ENCODE measurements around the gene CDH4. TPM values are rescaled to one million over a fixed set of nuclear protein-coding genes. Genes with fewer than 3 reads are reported as not detected.
A peak's percentile ranks its signal among the peaks of the same experiment; 100 is the strongest.

The CDH4 gene
- total RNA-seq, 4 donors from 2014 or later: 0.13 to 0.38 (median 0.21) TPM; not detected in 1

DNA sequence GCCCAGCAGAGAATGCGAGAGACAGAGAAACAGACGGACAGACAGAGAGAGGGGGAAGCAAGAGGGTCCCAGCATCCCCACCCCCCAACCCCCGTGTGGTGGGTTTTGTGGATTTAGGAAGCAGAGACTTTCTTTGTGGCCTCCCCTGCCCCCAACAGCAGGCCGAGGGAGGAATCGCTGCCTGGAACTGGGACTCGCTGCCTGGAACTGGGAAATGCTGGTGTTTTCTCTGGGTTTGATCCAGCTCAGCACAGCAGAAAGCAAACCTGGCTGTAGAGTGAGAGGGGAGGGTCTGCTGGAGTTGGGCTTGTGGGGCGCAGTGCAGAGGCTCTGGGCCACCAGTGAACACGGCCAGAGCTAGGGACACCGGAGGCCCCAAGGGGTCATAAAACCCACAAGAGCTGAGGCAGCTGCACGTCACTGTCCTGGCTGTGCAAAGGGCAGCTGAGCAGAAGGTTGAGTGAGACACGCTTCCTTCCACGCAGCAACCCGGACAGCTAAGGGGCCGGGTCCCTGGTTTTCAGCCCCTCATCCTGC lies 631.9 kb downstream of the CDH4 start:
- TF ChIP-seq, protein P1, sequence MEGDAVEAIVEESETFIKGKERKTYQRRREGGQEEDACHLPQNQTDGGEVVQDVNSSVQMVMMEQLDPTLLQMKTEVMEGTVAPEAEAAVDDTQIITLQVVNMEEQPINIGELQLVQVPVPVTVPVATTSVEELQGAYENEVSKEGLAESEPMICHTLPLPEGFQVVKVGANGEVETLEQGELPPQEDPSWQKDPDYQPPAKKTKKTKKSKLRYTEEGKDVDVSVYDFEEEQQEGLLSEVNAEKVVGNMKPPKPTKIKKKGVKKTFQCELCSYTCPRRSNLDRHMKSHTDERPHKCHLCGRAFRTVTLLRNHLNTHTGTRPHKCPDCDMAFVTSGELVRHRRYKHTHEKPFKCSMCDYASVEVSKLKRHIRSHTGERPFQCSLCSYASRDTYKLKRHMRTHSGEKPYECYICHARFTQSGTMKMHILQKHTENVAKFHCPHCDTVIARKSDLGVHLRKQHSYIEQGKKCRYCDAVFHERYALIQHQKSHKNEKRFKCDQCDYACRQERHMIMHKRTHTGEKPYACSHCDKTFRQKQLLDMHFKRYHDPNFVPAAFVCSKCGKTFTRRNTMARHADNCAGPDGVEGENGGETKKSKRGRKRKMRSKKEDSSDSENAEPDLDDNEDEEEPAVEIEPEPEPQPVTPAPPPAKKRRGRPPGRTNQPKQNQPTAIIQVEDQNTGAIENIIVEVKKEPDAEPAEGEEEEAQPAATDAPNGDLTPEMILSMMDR (IDR thresholded peaks at IDR 0.05): no peak
- TF ChIP-seq POLR2A (IDR thresholded peaks at IDR 0.05): no peak
- Histone ChIP-seq H3K4me3 (no peak overlapping the region), H3K36me3 (no peaks in the 10 kb centered on the region), H3K4me1 (no peaks in the 10 kb centered on the region), H3K9me3 (no peaks in the 10 kb centered on the region), H3K27ac (no peak overlapping the region), H3K27me3 (peaks cover 0 to 52% (median 0%) of the 10 kb centered on the region in 4 donors)
- WGBS, 2 donors: 41 to 77% methylated on average over 3 to 8 of the region's 14 CpGs
- intact Hi-C loops (cut with DNase I): no loop called here
- no peak for DNase-seq

DNA sequence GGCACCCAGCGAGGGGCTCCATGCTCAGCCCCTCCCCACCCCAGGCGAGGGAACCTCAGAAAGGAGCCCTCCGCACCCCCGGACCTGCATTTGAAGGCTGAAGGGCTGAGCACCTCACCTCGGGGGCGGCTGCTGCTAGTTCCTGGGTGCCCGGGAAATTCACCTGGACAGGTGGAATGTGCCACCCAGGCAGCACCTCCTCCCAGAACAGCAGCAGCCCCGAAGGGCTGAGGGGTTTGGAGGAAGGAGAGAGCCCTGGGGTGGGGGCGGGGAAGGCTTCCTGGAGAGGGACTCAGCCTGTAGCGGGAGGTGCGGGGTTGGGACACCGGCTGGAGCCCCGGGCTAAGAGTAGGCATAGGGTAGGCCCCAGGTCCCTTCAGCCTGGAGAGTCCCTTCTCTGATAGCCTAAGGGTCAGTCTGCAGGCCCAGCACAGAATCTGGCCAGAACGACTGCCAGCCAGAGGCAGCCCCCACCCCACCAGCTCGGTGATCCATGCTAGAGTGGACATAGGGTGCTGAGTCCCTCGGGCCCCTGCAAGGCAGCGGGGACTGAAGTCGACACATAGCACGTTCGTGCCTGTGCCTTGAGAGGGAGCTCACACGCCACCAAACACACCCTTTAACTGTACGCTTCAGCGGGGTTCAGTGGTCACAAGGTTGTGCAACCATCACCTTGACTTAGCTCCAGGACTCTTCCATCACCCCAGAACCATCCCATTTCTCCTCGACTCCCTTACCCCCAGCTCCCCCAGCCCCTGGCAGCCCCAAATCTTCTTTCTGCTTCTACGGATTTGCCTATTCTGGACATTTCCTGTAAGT lies 632.7 kb downstream of the CDH4 start:
- no peak overlapping the region for H3K27ac ChIP-seq
- intact Hi-C loops (cut with DNase I): no loop called here
- no peaks in the 10 kb centered on the region for H3K36me3 ChIP-seq
- H3K9me3 ChIP-seq: no peaks in the 10 kb centered on the region
- no peak for DNase-seq
- peaks cover 0 to 52% (median 0%) of the 10 kb centered on the region in 4 donors for H3K27me3 ChIP-seq
- TF ChIP-seq POLR2A (IDR thresholded peaks at IDR 0.05): no peak
- TF ChIP-seq, protein P1 (IDR thresholded peaks at IDR 0.05): no peak
- WGBS, 2 donors: 76 to 78% methylated on average over 11 to 13 of the region's 25 CpGs
- no peaks in the 10 kb centered on the region for H3K4me1 ChIP-seq
- H3K4me3 ChIP-seq: no peak overlapping the region

DNA sequence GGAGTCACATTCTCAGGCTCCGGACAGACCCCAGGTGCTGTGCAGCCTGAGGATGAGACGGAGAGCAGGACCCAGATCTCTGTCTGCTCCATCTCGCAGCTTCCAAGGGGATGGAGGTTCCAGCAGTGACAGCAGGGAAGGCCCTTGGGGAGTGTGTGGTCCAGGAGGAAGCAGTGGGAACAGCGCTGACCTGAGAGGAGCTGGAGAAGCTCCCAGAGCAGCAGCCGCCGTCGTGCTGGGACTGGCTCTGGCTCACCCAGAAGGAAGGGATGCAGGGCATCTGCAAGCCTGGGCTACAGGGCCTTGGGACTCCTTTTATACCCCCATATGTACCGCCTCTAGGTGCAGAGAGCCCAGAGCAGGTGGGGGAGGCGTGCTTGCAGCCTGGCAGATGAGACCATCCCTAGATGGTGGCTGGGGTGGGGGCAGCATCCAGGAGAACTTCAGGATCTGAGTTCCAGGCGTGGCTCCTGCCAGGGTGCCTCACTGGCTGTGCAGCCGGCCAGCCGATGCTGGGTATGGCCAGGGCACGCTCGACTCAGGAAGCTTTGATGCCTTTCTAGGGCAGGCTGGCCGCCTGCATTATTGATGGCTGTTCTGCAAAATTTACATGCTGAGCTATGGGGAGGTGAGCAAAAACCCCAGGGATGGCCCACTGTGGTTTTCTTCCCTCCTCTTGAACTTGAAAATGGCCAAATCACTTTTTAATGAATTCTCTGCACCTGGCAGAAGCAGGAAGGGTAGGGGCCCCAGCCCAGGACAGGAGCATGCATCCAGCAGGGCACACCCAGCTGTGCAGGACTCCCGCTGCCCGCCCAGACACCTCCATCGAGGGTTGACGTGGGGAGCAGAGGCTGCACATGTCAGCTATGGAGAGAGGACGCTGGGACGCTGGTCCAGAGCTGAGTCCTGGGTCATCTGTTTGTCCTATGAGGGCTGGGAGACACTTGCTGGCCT lies 634.0 kb downstream of the CDH4 start:
- H3K36me3 ChIP-seq: no peaks in the 10 kb centered on the region
- intact Hi-C loops (cut with DNase I): no loop called here
- H3K27ac ChIP-seq: no peak overlapping the region
- H3K4me3 ChIP-seq: no peak overlapping the region
- H3K27me3 ChIP-seq: peaks cover 0 to 52% (median 0%) of the 10 kb centered on the region in 4 donors
- no peaks in the 10 kb centered on the region for H3K9me3 ChIP-seq
- TF ChIP-seq, protein P1 (IDR thresholded peaks at IDR 0.05): no peak
- TF ChIP-seq POLR2A (IDR thresholded peaks at IDR 0.05): no peak
- WGBS, 2 donors: 100% methylated on average over 1 of the region's 21 CpGs; no CpG with 5 or more reads in 1 of the 2 donors
- no peak for DNase-seq
- H3K4me1 ChIP-seq: no peaks in the 10 kb centered on the region

DNA sequence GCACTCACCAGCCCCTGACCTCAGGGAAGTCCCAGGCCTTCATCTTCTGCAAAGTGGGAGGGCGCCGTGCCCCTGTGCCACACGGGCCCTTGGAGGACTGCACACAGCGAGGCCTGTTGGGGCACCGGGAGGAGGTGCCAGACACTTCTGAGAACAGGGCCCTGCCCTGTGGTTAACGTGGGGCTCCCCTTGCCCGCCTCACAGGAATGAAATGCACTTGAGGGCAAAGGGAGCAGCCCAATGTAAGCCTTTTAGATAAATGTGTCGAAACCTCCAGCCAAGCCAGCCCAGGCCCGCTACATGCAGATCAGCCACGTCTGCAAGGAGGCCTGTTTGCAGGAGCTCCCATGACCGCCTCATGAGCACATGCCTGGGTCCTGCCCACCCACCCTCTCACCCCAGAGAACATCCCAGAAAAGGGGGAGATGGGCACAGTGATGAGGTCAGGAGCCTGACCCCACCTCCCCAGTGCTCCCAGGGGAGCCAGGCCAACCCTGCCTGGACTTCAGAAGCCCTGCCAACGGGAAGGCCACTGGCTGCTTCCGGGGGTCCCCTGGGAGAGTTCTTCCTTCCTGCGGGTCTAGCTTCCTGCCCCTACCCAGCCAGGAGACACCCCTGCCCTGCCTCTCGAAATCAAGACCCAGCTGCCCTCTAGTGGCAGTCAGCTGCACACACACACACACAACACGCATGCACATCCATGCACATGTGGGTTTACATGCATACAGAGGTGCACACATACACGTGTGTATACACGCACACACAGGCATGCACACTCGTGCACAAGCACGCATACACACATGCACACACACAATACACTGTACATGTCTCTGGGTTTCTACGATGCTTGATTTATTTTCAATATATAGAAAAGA lies 634.9 kb downstream of the CDH4 start:
- Histone ChIP-seq H3K4me3 (no peak overlapping the region), H3K4me1 (no peaks in the 10 kb centered on the region), H3K27me3 (peaks cover 0 to 52% (median 0%) of the 10 kb centered on the region in 4 donors), H3K9me3 (no peaks in the 10 kb centered on the region), H3K36me3 (no peaks in the 10 kb centered on the region), H3K27ac (no peak overlapping the region)
- DNase-seq: no peak
- intact Hi-C loops (cut with DNase I): no loop called here
- WGBS, 2 donors: 25 to 32% methylated on average over 8 to 13 of the region's 21 CpGs
- TF ChIP-seq, protein P1 (IDR thresholded peaks at IDR 0.05): peak in 5 of 6 experiments; percentile 32 to 68 (median 46)
- TF ChIP-seq POLR2A (IDR thresholded peaks at IDR 0.05): no peak
